Caki2 (cell line): ENCODE measurements around the gene MMD2. TPM values are rescaled to one million over a fixed set of nuclear protein-coding genes. Genes with fewer than 3 reads are reported as not detected.
"Not testable (repeated sequence)": the region's sequence is repeated elsewhere in the genome, so short reads cannot be mapped to it uniquely, and the experiment has no call there.

Experiments
- DNase-seq: peaks from one replicate; pipeline ENCODE4 v3.0.0-alpha.2; 2015; ENCODE audit warnings: low read depth
- in situ Hi-C: cut with HindIII; loops from 2 replicates; pipeline ENCODE4 v1.10.0; 2016; ENCODE audit warnings: low sequenced_read_pairs, low pct_unique_long_range_greater_than_20kb, mixed read lengths
- total RNA-seq: library from RNA; depleted of rRNA; stranded (reverse); fragments of >200 nt; shearing (Covaris generic); gene quantifications from 2 replicates; pipeline ENCODE4 v1.2.3, GENCODE V29; 2014; ENCODE audit warnings: low replicate concordance

Gene MMD2
- total RNA-seq, 1 experiment from 2014 or later = not detected

- DNase-seq = no peak
- in situ Hi-C loops = no loop called here
These were observed 38.8 kb downstream of the MMD2 start for GRCh38 chr7:4919969-4920766.

- in situ Hi-C loops = no loop called here
- DNase-seq = no peak
These were observed 42.9 kb downstream of the MMD2 start for GRCh38 chr7:4916113-4916512.

- no peak for DNase-seq
- in situ Hi-C loops = no loop called here
These were observed 47.7 kb downstream of the MMD2 start for GRCh38 chr7:4911111-4911828.

GRCh38 chr7:4906682-4907081, 52.3 kb downstream of the MMD2 start:
- in situ Hi-C loops = no loop called here
- no peak for DNase-seq

- DNase-seq = no peak
- in situ Hi-C loops = no loop called here
These were observed 53.8 kb downstream of the MMD2 start for GRCh38 chr7:4905171-4905570.

- DNase-seq = no peak
- in situ Hi-C loops = no loop called here
These were observed 54.6 kb downstream of the MMD2 start for GRCh38 chr7:4904346-4904745.

- in situ Hi-C loops = no loop called here
- no peak for DNase-seq
These were observed 63.2 kb downstream of the MMD2 start for GRCh38 chr7:4895766-4896165.

- DNase-seq = no peak
- in situ Hi-C loops = no loop called here
These were observed 64.5 kb downstream of the MMD2 start for GRCh38 chr7:4894482-4894881.

- no peak for DNase-seq
- in situ Hi-C loops = no loop called here
These were observed 65.0 kb downstream of the MMD2 start for GRCh38 chr7:4893929-4894475.

GRCh38 chr7:4893188-4893587, 65.8 kb downstream of the MMD2 start:
- in situ Hi-C loops, DNase-seq: not testable (repeated sequence)

GRCh38 chr7:4891522-4891921, 67.5 kb downstream of the MMD2 start:
- in situ Hi-C loops, DNase-seq: not testable (repeated sequence)

- in situ Hi-C loops = no loop called here
- DNase-seq = no peak
These were observed 69.3 kb downstream of the MMD2 start for GRCh38 chr7:4889682-4890081.

- in situ Hi-C loops = no loop called here
- DNase-seq = no peak
These were observed 70.8 kb downstream of the MMD2 start for GRCh38 chr7:4888161-4888560.

GRCh38 chr7:4886671-4887070, 72.3 kb downstream of the MMD2 start:
- in situ Hi-C loops = no loop called here
- no peak for DNase-seq

- DNase-seq = no peak
- in situ Hi-C loops = no loop called here
These were observed 73.6 kb downstream of the MMD2 start for GRCh38 chr7:4885317-4885807.

- in situ Hi-C loops = no loop called here
- no peak for DNase-seq
These were observed 74.8 kb downstream of the MMD2 start for GRCh38 chr7:4884164-4884563.

- peak; percentile 80 for DNase-seq
- in situ Hi-C loops = no loop called here
These were observed 75.4 kb downstream of the MMD2 start, which contains the start of gene RADIL for GRCh38 chr7:4883372-4884144. RADIL (minus strand) TSS chr7:4883716; CDS start chr7:4878139, 5,577 bp downstream.

GRCh38 chr7:4883033-4883371, 76.0 kb downstream of the MMD2 start:
- no peak for DNase-seq
- in situ Hi-C loops = no loop called here
